Osteocyte (in vitro differentiated cells): ENCODE data around the gene JPH4. TPM values are rescaled to one million over a fixed set of nuclear protein-coding genes. Genes with fewer than 3 reads are reported as not detected.

Experiments used
- DNase-seq: peaks from one replicate; pipeline ENCODE4 v3.0.0; 2021; ENCODE audit warnings: mixed read lengths; ENCODE audit not compliant: unreplicated experiment; ENCODE audit errors: extremely low spot score
- H3K27ac Mint-ChIP-seq: one replicate; pipeline ENCODE4 v1.8.0; 2021; ENCODE audit warnings: mild to moderate bottlenecking, mixed read lengths; ENCODE audit not compliant: unreplicated experiment
- H3K27me3 Mint-ChIP-seq: one replicate; pipeline ENCODE4 v1.8.0; 2021; ENCODE audit warnings: mixed read lengths; ENCODE audit not compliant: unreplicated experiment
- H3K36me3 Mint-ChIP-seq: one replicate; pipeline ENCODE4 v1.8.0; 2021; ENCODE audit warnings: mixed read lengths; ENCODE audit not compliant: unreplicated experiment
- H3K4me1 Mint-ChIP-seq: one replicate; pipeline ENCODE4 v1.8.0; 2021; ENCODE audit warnings: mixed read lengths; ENCODE audit not compliant: unreplicated experiment
- H3K4me3 Mint-ChIP-seq: one replicate; pipeline ENCODE4 v1.8.0; 2021; ENCODE audit warnings: mild to moderate bottlenecking, moderate library complexity, mixed read lengths; ENCODE audit not compliant: unreplicated experiment
- H3K9me3 Mint-ChIP-seq: one replicate; pipeline ENCODE4 v1.8.0; 2021; ENCODE audit warnings: mixed read lengths; ENCODE audit not compliant: unreplicated experiment
- CTCF ChIP-seq: fragments of 200-600 bp; sonication (generic); IDR thresholded peaks from 2 replicates; pipeline ENCODE4 v1.5.0; 2021; ENCODE audit warnings: antibody characterized with exemption, mild to moderate bottlenecking, moderate library complexity
- long read RNA-seq: library from polyadenylated mRNA; unstranded; transcript quantifications from one replicate; pipeline ENCODE4 v2.0.0, GENCODE V29; 2021
- total RNA-seq: library from RNA; stranded (reverse); gene quantifications from 2 replicates; pipeline ENCODE4 v1.2.1, GENCODE V29; 2021

Gene JPH4
- total RNA-seq = not detected in 2 replicates
- long read RNA-seq = 0 reads

- peak within 1 kb of the TSS; percentile 36 for H3K4me3 Mint-ChIP-seq
- TF ChIP-seq CTCF = no peak
- no peaks in the 10 kb centered on the region for H3K36me3 Mint-ChIP-seq
Observed at GRCh38 chr14:23578560-23579310, at the start of gene JPH4. Gene JPH4, minus strand, starts transcription at chr14:23578790. Its CDS starts 1,337 bp downstream, at chr14:23577453.

GRCh38 chr14:23627961-23628360, 49.4 kb upstream of the JPH4 start:
- TF ChIP-seq CTCF = no peak
- no peaks in the 10 kb centered on the region for H3K36me3 Mint-ChIP-seq
- peaks cover 16% of the 10 kb centered on the region for H3K9me3 Mint-ChIP-seq
- DNase-seq = no peak
- H3K27ac Mint-ChIP-seq = no peak overlapping the region
- no peak overlapping the region for H3K4me3 Mint-ChIP-seq
- H3K27me3 Mint-ChIP-seq = peaks cover 7% of the 10 kb centered on the region
- peaks cover 6% of the 10 kb centered on the region for H3K4me1 Mint-ChIP-seq

More at GRCh38 chr14:23578560-23579310, at the start of gene JPH4:
- Mint-ChIP-seq H3K27me3 (peaks cover 52% of the 10 kb centered on the region), H3K27ac (no peak within 1 kb of the TSS), H3K4me1 (peaks cover 15% of the 10 kb centered on the region), H3K9me3 (no peaks in the 10 kb centered on the region)
- no peak for DNase-seq

GRCh38 chr14:23626946-23627345, 48.4 kb upstream of the JPH4 start:
- peaks cover 2% of the 10 kb centered on the region for H3K27me3 Mint-ChIP-seq
- H3K9me3 Mint-ChIP-seq = peaks cover 19% of the 10 kb centered on the region
- H3K27ac Mint-ChIP-seq = no peak overlapping the region
- no peak for DNase-seq
- TF ChIP-seq CTCF = no peak
- H3K4me1 Mint-ChIP-seq = peaks cover 2% of the 10 kb centered on the region
- no peaks in the 10 kb centered on the region for H3K36me3 Mint-ChIP-seq
- H3K4me3 Mint-ChIP-seq = no peak overlapping the region

- Mint-ChIP-seq H3K9me3 (peaks cover 19% of the 10 kb centered on the region), H3K27me3 (peaks cover under 1% of the 10 kb centered on the region), H3K4me1 (no peaks in the 10 kb centered on the region), H3K27ac (no peak overlapping the region), H3K36me3 (no peaks in the 10 kb centered on the region), H3K4me3 (no peak overlapping the region)
- DNase-seq = no peak
- TF ChIP-seq CTCF = no peak
Observed at GRCh38 chr14:23624830-23625404, 46.3 kb upstream of the JPH4 start.

DNA sequence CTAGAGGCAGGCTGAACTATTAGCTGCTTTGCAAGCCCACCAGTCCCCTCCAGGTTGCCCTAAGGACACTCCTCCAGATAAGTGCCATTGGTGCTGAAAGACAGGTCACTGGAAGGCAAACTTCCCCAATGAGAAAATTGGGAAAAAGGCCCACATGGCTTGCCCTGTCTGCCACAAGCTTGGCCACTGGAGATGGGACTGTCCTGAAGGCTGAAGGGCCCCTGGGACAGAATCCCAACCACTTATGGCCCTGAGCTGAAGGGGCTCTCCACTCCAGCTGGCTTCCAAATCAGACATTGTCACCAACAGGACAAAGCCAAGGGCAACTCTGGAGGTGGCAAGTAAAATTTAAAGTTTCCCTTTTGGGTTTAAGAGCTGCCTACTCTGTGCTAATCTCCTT, 45.4 kb upstream of the JPH4 start:
- no peak for TF ChIP-seq CTCF
- H3K4me3 Mint-ChIP-seq = no peak overlapping the region
- no peaks in the 10 kb centered on the region for H3K36me3 Mint-ChIP-seq
- peaks cover 19% of the 10 kb centered on the region for H3K9me3 Mint-ChIP-seq
- H3K4me1 Mint-ChIP-seq = no peaks in the 10 kb centered on the region
- H3K27me3 Mint-ChIP-seq = peaks cover 7% of the 10 kb centered on the region
- DNase-seq = no peak
- H3K27ac Mint-ChIP-seq = no peak overlapping the region
